GM19397 (cell line): Measurements from ENCODE around the gene PRICKLE2.

Source experiments
- ATAC-seq: cut with Tn5 transposase; IDR thresholded peaks from one replicate; pipeline ENCODE4 v1.9.1; 2021; ENCODE audit warnings: mild to moderate bottlenecking, moderate library complexity; ENCODE audit not compliant: unreplicated experiment

Gene PRICKLE2

DNA sequence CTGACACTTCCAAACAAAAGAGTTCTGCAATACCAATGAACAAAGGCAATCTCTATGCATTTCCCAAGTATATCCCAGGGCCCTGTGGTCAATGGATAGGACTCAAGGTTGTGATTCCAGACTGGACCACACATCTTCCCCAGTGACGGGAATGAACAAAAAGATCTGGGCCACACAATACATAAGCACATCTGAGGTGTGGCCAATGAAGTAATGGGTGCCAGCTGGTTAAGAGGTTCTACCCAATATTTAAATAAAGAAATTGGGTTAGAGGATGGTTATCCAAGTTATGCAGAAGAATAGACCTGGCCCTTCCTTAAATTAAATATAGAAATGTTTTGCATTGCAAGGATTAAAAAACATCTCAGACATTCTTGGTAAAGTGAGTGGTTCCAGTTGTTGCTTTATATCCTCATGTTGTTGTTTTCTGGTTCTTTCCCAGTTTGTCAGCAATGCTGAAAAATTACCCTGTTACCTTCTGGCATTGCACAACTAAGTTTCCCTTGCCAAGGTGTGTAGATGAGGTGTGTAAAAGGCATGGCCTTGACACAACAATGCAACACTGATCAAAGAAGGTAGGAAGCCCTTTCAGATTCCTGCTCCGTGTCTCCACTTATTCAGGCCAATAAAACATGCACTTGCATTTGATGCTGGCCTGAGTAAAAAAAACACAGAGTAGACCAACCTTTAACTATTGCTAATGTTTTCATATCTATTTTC lies 86.5 kb downstream of the PRICKLE2 start:
- ATAC-seq = no peak

DNA sequence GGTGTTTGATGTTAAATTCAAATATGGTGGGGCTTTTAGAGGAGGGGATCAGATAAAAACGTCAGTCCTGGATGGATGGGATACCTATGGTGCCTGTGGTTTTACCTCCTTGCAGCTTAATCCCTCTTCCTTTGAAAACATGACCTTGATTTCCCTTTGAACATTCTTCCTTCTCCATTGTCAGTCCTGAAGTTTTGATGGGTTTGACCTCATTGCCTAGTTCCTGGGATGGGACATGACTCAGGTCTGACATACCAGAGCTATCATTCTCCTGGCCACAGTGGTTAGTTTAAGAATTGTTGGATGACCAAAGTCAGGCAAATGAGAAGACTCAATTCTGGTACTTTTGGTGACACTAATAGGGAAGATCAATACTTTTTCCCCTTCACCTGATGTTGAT lies 87.2 kb downstream of the PRICKLE2 start:
- no peak for ATAC-seq

DNA sequence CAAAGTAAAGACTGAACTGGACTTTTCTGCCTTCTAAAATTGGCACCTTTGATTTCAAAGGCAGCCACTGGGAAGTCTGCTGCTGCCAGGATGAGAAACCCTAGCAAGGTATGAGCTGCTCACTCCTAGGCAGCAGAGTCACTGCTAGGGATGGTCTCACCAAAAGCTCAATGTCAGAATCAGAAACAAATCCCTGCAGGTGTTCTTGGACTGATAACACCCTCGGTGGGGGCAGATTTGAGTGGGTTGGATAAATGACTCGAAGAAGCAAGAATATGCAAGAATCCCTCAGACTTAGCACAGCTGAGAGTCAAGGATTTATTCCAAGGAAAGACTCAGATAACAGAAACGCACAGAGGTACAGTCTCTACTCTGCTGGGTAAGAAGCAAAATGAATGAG lies 90.4 kb downstream of the PRICKLE2 start:
- ATAC-seq = no peak

- ATAC-seq = no peak
Measured at GRCh38 chr3:64133987-64134386, 91.3 kb downstream of the PRICKLE2 start.

- ATAC-seq = no peak
Measured at GRCh38 chr3:64133272-64133671, 92.0 kb downstream of the PRICKLE2 start.

GRCh38 chr3:64131725-64132469 lies 93.4 kb downstream of the PRICKLE2 start:
- no peak for ATAC-seq

GRCh38 chr3:64130436-64130835 lies 94.8 kb downstream of the PRICKLE2 start:
- ATAC-seq = no peak

- no peak for ATAC-seq
Measured at GRCh38 chr3:64129581-64129980, 95.7 kb downstream of the PRICKLE2 start.

- ATAC-seq = no peak
Measured at GRCh38 chr3:64129106-64129505, 96.2 kb downstream of the PRICKLE2 start.

- ATAC-seq = no peak
Measured at GRCh38 chr3:64125561-64125960, 99.7 kb downstream of the PRICKLE2 start.

GRCh38 chr3:64123931-64124330 lies 101.3 kb downstream of the PRICKLE2 start:
- no peak for ATAC-seq

GRCh38 chr3:64122476-64122875 lies 102.8 kb downstream of the PRICKLE2 start:
- ATAC-seq = no peak

GRCh38 chr3:64121750-64122311 lies 103.4 kb downstream of the PRICKLE2 start:
- no peak for ATAC-seq

DNA sequence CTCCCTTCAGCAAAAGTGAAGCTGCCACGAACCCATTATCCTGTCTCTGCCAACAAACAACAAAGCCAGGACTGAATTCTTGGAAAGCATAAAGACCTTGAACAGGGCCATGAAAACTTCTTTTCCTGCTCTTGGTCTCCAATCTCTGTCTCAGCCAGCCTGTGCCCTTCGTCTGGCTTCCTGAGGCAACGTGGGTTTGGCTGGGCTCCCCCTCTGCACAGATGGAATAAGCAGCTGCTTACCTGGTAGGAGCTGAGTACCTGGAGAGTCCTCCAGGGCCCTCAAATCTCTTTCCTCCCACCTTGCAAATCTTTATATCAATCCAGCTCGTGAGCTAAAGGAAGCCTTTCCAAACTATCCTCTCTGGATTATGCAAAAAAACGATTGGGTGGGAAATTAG lies 104.4 kb downstream of the PRICKLE2 start:
- ATAC-seq = no peak

GRCh38 chr3:64117483-64117882 lies 107.8 kb downstream of the PRICKLE2 start:
- no peak for ATAC-seq

GRCh38 chr3:64114651-64115050 lies 110.6 kb downstream of the PRICKLE2 start:
- ATAC-seq = no peak

DNA sequence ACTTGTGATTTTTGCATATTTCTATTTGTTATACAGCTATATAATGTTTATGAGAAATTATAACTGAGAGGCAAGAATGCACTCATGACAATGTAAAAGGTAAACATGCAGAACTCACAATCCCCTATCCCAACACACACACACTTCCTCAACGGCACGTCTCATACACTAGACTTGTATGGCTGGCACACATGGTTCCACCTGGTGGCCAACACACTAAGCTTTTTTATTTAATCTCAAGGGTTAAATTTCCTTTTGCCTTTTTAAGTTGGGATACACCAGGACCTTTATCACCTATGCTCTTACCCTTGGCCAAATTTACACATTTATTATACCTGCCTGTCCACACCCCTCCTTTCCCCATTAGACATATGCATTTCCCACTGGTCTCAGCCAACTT lies 113.4 kb downstream of the PRICKLE2 start:
- no peak for ATAC-seq

- ATAC-seq = no peak
Measured at GRCh38 chr3:64111083-64111482, 114.2 kb downstream of the PRICKLE2 start.

DNA sequence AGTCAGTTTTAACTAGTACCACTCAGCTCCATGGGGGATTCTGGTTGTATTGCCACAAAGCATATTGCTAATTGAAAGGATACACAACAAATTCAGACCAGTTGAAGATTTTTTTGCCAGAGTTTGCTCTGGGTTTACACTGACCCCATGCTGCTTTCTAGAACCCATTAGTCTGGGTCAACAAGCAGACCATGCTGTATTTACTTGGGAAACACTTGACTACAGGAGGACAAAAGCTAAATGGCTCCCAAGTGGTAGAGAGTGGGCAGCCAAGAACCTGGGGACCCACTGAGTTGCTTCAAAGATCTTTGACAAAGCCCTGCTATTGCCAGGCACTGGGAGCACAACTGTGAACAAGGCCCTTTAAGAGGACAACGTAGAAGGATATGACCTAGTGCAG lies 115.2 kb downstream of the PRICKLE2 start:
- no peak for ATAC-seq

DNA sequence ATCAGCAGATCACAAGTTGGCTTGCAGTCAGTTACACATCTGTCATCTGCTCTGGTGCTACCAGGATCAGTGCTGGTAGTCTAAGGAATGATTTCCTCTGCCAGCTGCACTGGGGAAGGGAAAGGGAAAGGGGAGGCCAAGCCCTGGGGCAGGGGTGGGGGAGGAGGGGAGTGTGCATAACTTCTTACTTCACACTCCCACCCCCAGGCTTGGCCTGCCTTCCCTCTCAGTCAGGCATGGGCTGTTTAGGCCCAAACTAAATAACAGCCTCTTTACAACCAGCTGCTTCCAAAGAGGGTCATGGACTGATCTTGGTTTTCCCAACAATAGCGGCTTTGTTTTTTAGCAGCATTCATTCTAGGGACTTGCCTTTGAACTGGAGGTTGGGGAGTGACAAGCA lies 115.8 kb downstream of the PRICKLE2 start:
- no peak for ATAC-seq

DNA sequence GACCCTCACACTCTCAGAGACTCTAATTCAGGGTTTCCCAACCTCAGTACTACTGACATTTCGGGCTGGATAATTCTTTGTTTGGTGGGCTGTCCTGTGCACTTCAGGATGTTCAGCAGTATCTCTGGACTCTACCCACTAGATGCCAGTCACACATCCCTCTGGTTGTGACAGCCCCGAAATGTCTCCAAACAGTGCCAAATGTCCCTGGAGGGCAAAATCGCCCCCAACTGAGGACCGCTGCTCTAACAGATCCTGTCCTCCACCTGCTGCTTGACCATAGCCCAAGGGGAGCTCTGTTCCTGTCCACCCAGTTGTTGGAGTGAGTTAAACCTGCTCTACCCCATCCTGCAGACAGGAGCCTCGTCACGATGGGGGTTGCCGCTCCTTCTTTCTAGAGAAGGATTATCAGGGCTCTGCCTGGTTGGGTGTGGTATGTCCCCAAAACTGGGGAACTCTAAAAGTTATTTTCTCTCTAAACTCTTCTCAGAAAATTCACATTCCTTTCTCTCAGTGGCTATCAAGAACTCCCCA lies 116.4 kb downstream of the PRICKLE2 start:
- no peak for ATAC-seq

- ATAC-seq = no peak
Measured at GRCh38 chr3:64108231-64108630, 117.0 kb downstream of the PRICKLE2 start.
